BLaER1 treated with 17β-estradiol and CSF1 and Interleukin-3, amounts not matched to agents 10 nM and 100 nM (cell line): ENCODE data around the gene SPOCK3.

ENCODE experiments used
- H3K27ac ChIP-seq, 11 experiments: shearing (Covaris generic); formaldehyde crosslinking; 2 replicates each; pipeline ENCODE4 v1.8.1; 2022
- H3K27me3 ChIP-seq, 11 experiments: shearing (Covaris generic); formaldehyde crosslinking; 2 replicates each; pipeline ENCODE4 v1.8.1; 2022
- H3K36me3 ChIP-seq, 11 experiments: shearing (Covaris generic); formaldehyde crosslinking; 2 replicates each; pipeline ENCODE4 v1.8.1; 2022
- H3K4me1 ChIP-seq, 10 experiments: shearing (Covaris generic); formaldehyde crosslinking; 2 replicates each; pipeline ENCODE4 v1.8.1; 2022
- H3K4me2 ChIP-seq, 11 experiments: shearing (Covaris generic); formaldehyde crosslinking; 2 replicates each; pipeline ENCODE4 v1.8.1; 2022
- H3K4me3 ChIP-seq, 10 experiments: shearing (Covaris generic); formaldehyde crosslinking; 2 replicates each; pipeline ENCODE4 v1.8.1; 2022
- H3K9ac ChIP-seq, 11 experiments: shearing (Covaris generic); formaldehyde crosslinking; 2 replicates each; pipeline ENCODE4 v1.8.1; 2022
- H3K9me3 ChIP-seq, 11 experiments: shearing (Covaris generic); formaldehyde crosslinking; replicated peaks in 1 of 11; 2 replicates each; pipeline ENCODE4 v1.8.1; 2022
- H4K20me1 ChIP-seq, 11 experiments: shearing (Covaris generic); formaldehyde crosslinking; 2 replicates each; pipeline ENCODE4 v1.8.1; 2022
- Cebpa-rat ChIP-seq, 11 experiments: shearing (Covaris generic); IDR thresholded peaks; 2 replicates each; pipeline ENCODE4 v1.8.1; 2022

Gene SPOCK3

GRCh38 chr4:167100120-167100519 lies 134.2 kb downstream of the SPOCK3 start:
- no peak overlapping the region for H3K4me2 ChIP-seq
- TF ChIP-seq Cebpa-rat (IDR thresholded peaks at IDR 0.05) = no peak
- H3K9me3 ChIP-seq = no peaks in the 10 kb centered on the region
- H3K27ac ChIP-seq = no peak overlapping the region
- no peak overlapping the region for H3K4me3 ChIP-seq
- no peak overlapping the region for H3K9ac ChIP-seq
- H3K27me3 ChIP-seq = no peaks in the 10 kb centered on the region
- no peaks in the 10 kb centered on the region for H4K20me1 ChIP-seq
- no peaks in the 10 kb centered on the region for H3K36me3 ChIP-seq
- no peaks in the 10 kb centered on the region for H3K4me1 ChIP-seq

DNA sequence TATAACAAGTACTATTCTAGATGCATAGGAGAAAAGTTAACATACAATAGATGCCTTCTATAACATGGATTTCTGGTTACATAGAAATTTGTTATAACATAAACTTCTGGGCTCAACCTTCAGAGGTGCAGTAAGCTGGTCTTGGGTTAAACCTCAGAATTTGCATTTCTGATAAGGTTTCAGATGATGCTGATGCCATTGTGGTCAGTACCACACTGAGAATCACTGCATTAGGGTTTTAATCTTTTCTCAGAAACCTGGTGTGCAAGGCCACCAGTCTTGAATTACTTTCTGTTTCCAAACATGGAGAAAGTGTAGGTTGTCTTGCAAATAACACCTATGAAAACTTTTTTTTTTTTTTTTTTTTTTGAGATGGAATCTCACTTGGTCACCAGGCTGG lies 146.2 kb downstream of the SPOCK3 start:
- H3K4me2 ChIP-seq = no peak overlapping the region
- no peaks in the 10 kb centered on the region for H3K27me3 ChIP-seq
- H3K9ac ChIP-seq = no peak overlapping the region
- H3K27ac ChIP-seq = no peak overlapping the region
- no peak for TF ChIP-seq Cebpa-rat (IDR thresholded peaks at IDR 0.05)
- no peaks in the 10 kb centered on the region for H4K20me1 ChIP-seq
- no peaks in the 10 kb centered on the region for H3K36me3 ChIP-seq
- no peak overlapping the region for H3K4me3 ChIP-seq
- H3K9me3 ChIP-seq = no peaks in the 10 kb centered on the region
- peaks cover 0 to 10% (median 0%) of the 10 kb centered on the region in 10 experiments; a peak in 3 of 20 replicates for H3K4me1 ChIP-seq

GRCh38 chr4:167084321-167084720 lies 150.0 kb downstream of the SPOCK3 start:
- H3K27ac ChIP-seq = no peak overlapping the region
- H3K4me1 ChIP-seq = peaks cover 0 to 19% (median 0%) of the 10 kb centered on the region in 10 experiments; a peak in 4 of 20 replicates
- H4K20me1 ChIP-seq = no peaks in the 10 kb centered on the region
- no peak overlapping the region for H3K4me3 ChIP-seq
- no peak overlapping the region for H3K4me2 ChIP-seq
- no peak for TF ChIP-seq Cebpa-rat (IDR thresholded peaks at IDR 0.05)
- no peak overlapping the region for H3K9ac ChIP-seq
- no peaks in the 10 kb centered on the region for H3K27me3 ChIP-seq
- H3K9me3 ChIP-seq = no peaks in the 10 kb centered on the region
- no peaks in the 10 kb centered on the region for H3K36me3 ChIP-seq

DNA sequence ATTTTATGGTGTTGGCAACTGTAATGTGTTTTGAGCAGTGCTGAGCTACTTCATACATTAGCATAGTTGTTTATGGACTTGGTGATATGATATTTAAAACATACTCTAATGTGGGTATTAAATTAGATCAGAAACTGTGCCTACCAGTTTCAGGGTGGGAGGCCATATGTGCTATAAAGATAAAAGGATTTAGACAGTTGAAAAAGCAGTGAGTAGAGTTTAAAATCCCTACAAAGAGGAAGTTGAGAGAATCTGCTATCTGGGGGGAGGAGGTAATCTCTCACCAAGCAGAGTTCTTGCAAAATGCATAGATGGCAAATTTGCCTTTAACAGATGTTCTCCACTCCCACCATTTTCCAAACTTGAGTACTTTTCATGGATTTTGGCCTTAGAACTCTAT lies 154.5 kb downstream of the SPOCK3 start:
- no peak overlapping the region for H3K27ac ChIP-seq
- no peak for TF ChIP-seq Cebpa-rat (IDR thresholded peaks at IDR 0.05)

GRCh38 chr4:167052631-167053091 lies 181.6 kb downstream of the SPOCK3 start:
- Histone ChIP-seq H3K9me3 (no peaks in the 10 kb centered on the region), H4K20me1 (no peaks in the 10 kb centered on the region), H3K9ac (peak overlapping the region in 2 of 11 experiments; percentile 50 to 55; a peak in 3 of 22 replicates), H3K27ac (peak overlapping the region in 8 of 11 experiments; percentile 2 to 72 (median 60); a peak in 11 of 22 replicates), H3K4me1 (peaks cover 9 to 20% (median 14%) of the 10 kb centered on the region in 10 experiments; a peak in 19 of 20 replicates), H3K4me2 (peak overlapping the region; percentile 31 to 64 (median 44); a peak in 21 of 22 replicates), H3K36me3 (no peaks in the 10 kb centered on the region), H3K27me3 (no peaks in the 10 kb centered on the region), H3K4me3 (no peak overlapping the region)
- TF ChIP-seq Cebpa-rat (IDR thresholded peaks at IDR 0.05) = no peak

More for the DNA sequence above, 154.5 kb downstream of the SPOCK3 start:
- Histone ChIP-seq H3K4me2 (no peak overlapping the region; a peak in 1 of 22 replicates), H3K4me3 (no peak overlapping the region), H3K4me1 (peaks cover 0 to 11% (median 0%) of the 10 kb centered on the region in 10 experiments; a peak in 3 of 20 replicates), H4K20me1 (no peaks in the 10 kb centered on the region), H3K9me3 (no peaks in the 10 kb centered on the region), H3K36me3 (no peaks in the 10 kb centered on the region), H3K9ac (no peak overlapping the region), H3K27me3 (no peaks in the 10 kb centered on the region)

- no peak overlapping the region for H3K9ac ChIP-seq
- no peaks in the 10 kb centered on the region for H3K36me3 ChIP-seq
- H3K27me3 ChIP-seq = no peaks in the 10 kb centered on the region
- no peak overlapping the region for H3K4me3 ChIP-seq
- no peaks in the 10 kb centered on the region for H3K9me3 ChIP-seq
- no peak overlapping the region for H3K4me2 ChIP-seq
- no peak overlapping the region for H3K27ac ChIP-seq
- peaks cover 9 to 26% (median 15%) of the 10 kb centered on the region in 10 experiments for H3K4me1 ChIP-seq
- no peak for TF ChIP-seq Cebpa-rat (IDR thresholded peaks at IDR 0.05)
- H4K20me1 ChIP-seq = no peaks in the 10 kb centered on the region
These were observed 185.0 kb downstream of the SPOCK3 start for GRCh38 chr4:167049257-167049656.

DNA sequence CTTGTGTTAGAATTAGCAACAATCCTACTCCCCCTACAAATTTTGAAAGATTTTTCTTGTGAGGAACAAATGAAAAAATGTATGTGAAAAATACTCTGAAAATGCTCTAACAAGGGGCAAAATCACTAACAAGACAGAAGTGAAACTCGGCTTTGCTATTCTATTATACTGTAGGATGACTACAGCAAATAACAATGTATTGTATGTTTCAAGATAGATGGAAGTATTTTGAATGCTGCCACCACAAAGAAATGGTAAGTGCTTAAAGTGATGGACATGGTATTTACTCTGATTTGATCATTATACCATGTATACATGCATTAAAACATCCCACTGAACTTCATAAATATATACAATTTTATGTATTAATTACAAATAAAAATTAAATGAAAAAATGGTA lies 192.8 kb downstream of the SPOCK3 start:
- Histone ChIP-seq H4K20me1 (no peaks in the 10 kb centered on the region), H3K9me3 (no peaks in the 10 kb centered on the region), H3K4me3 (no peak overlapping the region), H3K36me3 (no peaks in the 10 kb centered on the region), H3K27ac (no peak overlapping the region), H3K4me1 (peaks cover 0 to 15% (median 6%) of the 10 kb centered on the region in 10 experiments; a peak in 9 of 20 replicates), H3K9ac (no peak overlapping the region), H3K27me3 (no peaks in the 10 kb centered on the region), H3K4me2 (no peak overlapping the region)
- no peak for TF ChIP-seq Cebpa-rat (IDR thresholded peaks at IDR 0.05)

DNA sequence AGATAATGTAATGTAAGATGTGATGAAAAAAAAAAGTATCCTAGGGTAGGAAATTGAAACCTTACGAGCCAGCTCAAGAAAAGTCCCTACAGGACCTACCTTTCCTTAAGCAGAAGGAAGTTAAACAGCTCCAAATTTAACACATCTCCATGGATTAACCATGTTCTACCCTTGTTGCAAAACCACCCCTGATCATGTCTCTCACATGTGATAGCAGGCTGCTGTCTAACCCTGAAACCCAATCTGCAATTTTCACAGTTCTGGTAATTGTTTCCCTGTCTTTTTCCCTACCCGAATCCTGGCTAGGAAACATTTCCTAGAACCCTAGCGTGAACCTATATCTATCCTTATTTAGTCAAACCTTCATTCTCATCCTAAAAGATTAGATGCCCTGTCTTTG lies 198.9 kb downstream of the SPOCK3 start:
- H3K27ac ChIP-seq = no peak overlapping the region
- no peaks in the 10 kb centered on the region for H4K20me1 ChIP-seq
- TF ChIP-seq Cebpa-rat (IDR thresholded peaks at IDR 0.05) = no peak
- H3K9ac ChIP-seq = no peak overlapping the region
- no peak overlapping the region for H3K4me3 ChIP-seq
- H3K4me2 ChIP-seq = no peak overlapping the region
- H3K27me3 ChIP-seq = no peaks in the 10 kb centered on the region
- H3K36me3 ChIP-seq = no peaks in the 10 kb centered on the region
- no peaks in the 10 kb centered on the region for H3K9me3 ChIP-seq
- peaks cover 0 to 9% (median 0%) of the 10 kb centered on the region in 10 experiments; a peak in 5 of 20 replicates for H3K4me1 ChIP-seq

DNA sequence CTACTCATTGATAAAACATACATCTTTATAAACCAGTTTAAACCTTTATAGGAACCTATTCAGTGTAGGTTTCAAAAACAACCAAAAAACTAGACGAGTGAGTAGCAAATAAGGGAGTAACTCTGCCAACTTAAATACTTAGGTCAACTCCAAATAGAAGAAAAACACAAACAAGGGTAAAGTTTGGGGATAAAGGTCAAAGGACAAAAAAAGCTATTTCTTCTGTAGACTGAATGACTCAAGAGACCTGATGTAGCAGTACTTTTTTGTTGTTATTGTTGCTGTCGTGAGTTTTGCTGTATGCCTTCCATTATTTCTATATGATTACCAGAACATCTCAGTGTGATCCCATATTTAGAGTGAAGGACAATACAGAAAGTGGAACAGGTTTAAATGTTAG lies 199.3 kb downstream of the SPOCK3 start:
- Histone ChIP-seq H3K4me1 (peaks cover 0 to 9% (median 0%) of the 10 kb centered on the region in 10 experiments; a peak in 5 of 20 replicates), H3K27ac (no peak overlapping the region), H4K20me1 (no peaks in the 10 kb centered on the region), H3K9me3 (no peaks in the 10 kb centered on the region), H3K27me3 (no peaks in the 10 kb centered on the region), H3K4me2 (no peak overlapping the region), H3K36me3 (no peaks in the 10 kb centered on the region), H3K4me3 (no peak overlapping the region), H3K9ac (no peak overlapping the region)
- TF ChIP-seq Cebpa-rat (IDR thresholded peaks at IDR 0.05) = no peak

GRCh38 chr4:167032871-167033270 lies 201.4 kb downstream of the SPOCK3 start:
- no peak overlapping the region for H3K27ac ChIP-seq
- H4K20me1 ChIP-seq = no peaks in the 10 kb centered on the region
- H3K4me1 ChIP-seq = peaks cover 0 to 9% (median 0%) of the 10 kb centered on the region in 10 experiments; a peak in 5 of 20 replicates
- H3K4me2 ChIP-seq = no peak overlapping the region
- no peaks in the 10 kb centered on the region for H3K27me3 ChIP-seq
- no peaks in the 10 kb centered on the region for H3K36me3 ChIP-seq
- no peaks in the 10 kb centered on the region for H3K9me3 ChIP-seq
- H3K9ac ChIP-seq = no peak overlapping the region
- no peak for TF ChIP-seq Cebpa-rat (IDR thresholded peaks at IDR 0.05)
- H3K4me3 ChIP-seq = no peak overlapping the region
